Muscle layer of duodenum (tissue), 2 donors: Measurements from ENCODE around the gene RACK1.
A peak's percentile ranks its signal among the peaks of the same experiment; 100 is the strongest.
"Not testable (repeated sequence)": the region's sequence is repeated elsewhere in the genome, so short reads cannot be mapped to it uniquely, and the experiment has no call there.

ENCODE experiments used
- H3K27ac ChIP-seq: one replicate; pipeline ENCODE4 v1.7.0; 2013; ENCODE audit warnings: mild to moderate bottlenecking, low read length
- H3K27me3 ChIP-seq: one replicate; pipeline ENCODE4 v1.7.0; 2013; ENCODE audit warnings: low read depth, mild to moderate bottlenecking, control low read depth, low read length
- H3K36me3 ChIP-seq, 2 donors: one replicate each; pipeline ENCODE4 v1.7.0; 2013; ENCODE audit warnings: low read length in 2 of 2, control low read depth in 1 of 2, mild to moderate bottlenecking in 1 of 2; ENCODE audit not compliant: insufficient read depth in 2 of 2, control insufficient read depth in 1 of 2
- H3K4me1 ChIP-seq, 2 donors: one replicate each; pipeline ENCODE4 v1.7.0; 2013; ENCODE audit warnings: low read length in 2 of 2, mild to moderate bottlenecking in 2 of 2, control low read depth in 1 of 2, moderate library complexity in 1 of 2; ENCODE audit not compliant: insufficient read depth in 2 of 2, control insufficient read depth in 1 of 2
- H3K4me3 ChIP-seq, 2 donors: one replicate each; pipeline ENCODE4 v1.7.0; 2013; ENCODE audit warnings: low read length in 2 of 2, low read depth in 1 of 2, mild to moderate bottlenecking in 1 of 2
- H3K9me3 ChIP-seq, 2 donors: one replicate each; pipeline ENCODE4 v1.7.0; 2013; ENCODE audit warnings: low read length in 2 of 2, control low read depth in 1 of 2, mild to moderate bottlenecking in 1 of 2; ENCODE audit not compliant: control insufficient read depth in 1 of 2
- donor health status: healthy.

The RACK1 gene

GRCh38 chr5:181218795-181219124, 24.9 kb downstream of the RACK1 start:
- Histone ChIP-seq H3K4me1 (peaks cover 4 to 8% of the 10 kb centered on the region in 2 donors), H3K36me3 (no peaks in the 10 kb centered on the region), H3K27ac (no peak overlapping the region), H3K27me3 (no peaks in the 10 kb centered on the region), H3K9me3 (no peaks in the 10 kb centered on the region), H3K4me3 (peak overlapping the region in 1 of 2 donors; percentile 73)

- peaks cover 4 to 8% of the 10 kb centered on the region in 2 donors for H3K4me1 ChIP-seq
- peak overlapping the region; percentile 39 for H3K27ac ChIP-seq
- peak overlapping the region; percentile 70 to 73 for H3K4me3 ChIP-seq
- H3K36me3 ChIP-seq = no peaks in the 10 kb centered on the region
- no peaks in the 10 kb centered on the region for H3K27me3 ChIP-seq
- no peaks in the 10 kb centered on the region for H3K9me3 ChIP-seq
These were observed 26.0 kb downstream of the RACK1 start for GRCh38 chr5:181217803-181218062.

DNA sequence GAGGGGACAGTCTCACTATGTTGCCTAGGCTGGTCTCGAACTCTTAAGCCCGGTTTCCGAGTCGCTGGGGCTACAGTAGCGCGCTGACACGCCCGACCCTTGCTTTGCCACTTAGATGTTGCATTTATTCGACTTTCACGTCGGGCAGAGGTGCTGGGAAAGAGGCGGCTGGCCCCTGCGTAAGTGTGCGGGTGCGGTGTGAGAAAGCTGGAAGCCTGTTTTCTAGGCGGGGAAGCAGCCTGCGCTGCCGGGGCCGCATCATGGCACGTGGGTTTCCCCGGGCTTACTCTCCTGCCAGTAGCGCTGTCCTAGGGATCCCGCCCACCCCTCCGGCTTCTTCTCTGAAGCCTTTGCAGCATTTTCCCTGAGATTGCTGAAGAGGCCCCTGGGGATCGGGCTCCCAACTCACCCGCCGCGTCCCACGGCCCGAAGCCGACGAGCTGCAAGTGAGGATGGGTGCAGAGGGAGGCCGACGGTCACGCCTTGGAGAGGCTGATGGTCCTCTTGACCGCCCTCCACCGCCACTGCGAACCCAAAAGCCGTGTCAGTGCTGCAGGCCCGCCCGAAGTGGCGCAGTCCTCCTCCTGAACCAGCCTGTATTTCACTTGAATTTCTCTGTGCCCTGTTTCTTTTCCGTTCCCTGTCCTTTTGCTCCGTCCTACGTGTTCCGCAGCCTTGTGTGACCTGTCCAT, 26.4 kb downstream of the RACK1 start:
- H3K4me1 ChIP-seq = peaks cover 4 to 8% of the 10 kb centered on the region in 2 donors
- H3K9me3 ChIP-seq = no peaks in the 10 kb centered on the region
- no peaks in the 10 kb centered on the region for H3K36me3 ChIP-seq
- no peak overlapping the region for H3K27ac ChIP-seq
- peak overlapping the region; percentile 70 to 73 for H3K4me3 ChIP-seq
- no peaks in the 10 kb centered on the region for H3K27me3 ChIP-seq

DNA sequence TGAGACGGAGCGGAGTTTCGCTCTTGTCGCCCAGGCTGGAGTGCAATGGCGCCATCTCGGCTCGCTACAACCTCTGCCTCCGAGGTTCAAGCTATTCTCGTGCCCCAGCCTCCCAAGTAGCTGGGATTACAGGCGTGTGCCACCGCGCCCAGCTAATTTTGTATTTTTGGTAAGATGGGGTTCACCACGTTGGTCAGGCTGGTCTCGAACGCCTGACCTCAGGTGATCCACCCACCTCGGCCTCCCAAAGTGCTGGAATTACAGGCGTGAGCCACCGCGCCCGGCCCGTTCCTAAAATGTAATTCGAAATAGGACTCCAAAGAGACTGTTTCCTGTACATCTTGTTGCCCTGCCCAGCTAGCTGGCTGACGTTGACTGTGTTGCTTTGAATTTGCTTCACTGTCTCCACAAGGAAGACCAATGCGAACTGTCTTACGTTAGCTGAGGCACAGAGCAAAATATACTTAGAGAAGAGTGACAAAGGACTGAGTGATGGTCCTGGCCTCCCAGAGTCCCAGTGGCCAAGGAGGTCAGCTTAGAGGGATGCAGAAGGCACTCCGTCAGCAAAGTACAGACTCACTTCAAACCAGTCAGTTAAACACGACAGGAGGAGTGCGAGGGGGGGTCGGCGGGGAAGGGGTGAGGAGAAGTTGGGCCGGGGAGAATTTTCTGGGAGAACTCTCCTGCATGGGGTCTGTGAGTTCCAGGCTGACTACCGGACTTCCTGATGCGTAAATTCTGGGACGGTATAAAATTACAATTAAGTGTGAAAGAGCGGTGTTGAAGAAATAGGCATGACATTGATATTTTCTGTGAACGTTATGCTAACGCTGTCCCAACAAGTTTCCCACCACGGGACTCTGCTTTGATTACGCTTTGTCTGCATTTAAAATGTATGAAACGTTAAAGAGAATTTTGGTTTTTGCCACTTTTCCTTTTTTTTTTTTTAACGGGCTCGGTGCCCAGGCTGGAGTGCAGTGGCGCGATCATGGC, 27.4 kb downstream of the RACK1 start:
- peaks cover 4 to 8% of the 10 kb centered on the region in 2 donors for H3K4me1 ChIP-seq
- no peak overlapping the region for H3K27ac ChIP-seq
- H3K36me3 ChIP-seq = no peaks in the 10 kb centered on the region
- H3K9me3 ChIP-seq = no peaks in the 10 kb centered on the region
- peak overlapping the region; percentile 37 to 40 for H3K4me3 ChIP-seq
- no peaks in the 10 kb centered on the region for H3K27me3 ChIP-seq

DNA sequence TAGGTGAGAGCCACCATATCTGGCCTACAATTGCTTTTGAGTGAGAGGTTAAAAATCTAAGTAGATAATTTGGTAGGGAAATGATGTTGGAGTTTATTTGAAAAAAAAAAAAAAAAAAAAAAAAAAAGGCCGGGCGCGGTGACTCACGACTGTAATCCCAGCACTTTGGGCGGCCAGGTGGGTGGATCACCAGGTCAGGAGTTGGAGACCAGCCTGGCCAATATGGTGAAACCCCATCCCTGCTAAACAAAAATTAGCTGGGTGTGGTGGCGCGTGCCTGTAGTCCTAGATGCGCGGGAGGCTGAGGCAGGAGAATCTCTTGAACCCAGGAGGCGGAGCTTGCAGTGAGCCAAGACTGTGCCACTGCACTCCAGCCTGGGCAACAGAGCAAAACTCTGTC, 29.5 kb downstream of the RACK1 start:
- H3K27me3 ChIP-seq, H3K4me3 ChIP-seq, H3K27ac ChIP-seq, H3K4me1 ChIP-seq, H3K9me3 ChIP-seq, H3K36me3 ChIP-seq: not testable (repeated sequence)

GRCh38 chr5:181212934-181213333, 30.8 kb downstream of the RACK1 start:
- H3K27me3 ChIP-seq = no peaks in the 10 kb centered on the region
- H3K9me3 ChIP-seq = no peaks in the 10 kb centered on the region
- H3K36me3 ChIP-seq = no peaks in the 10 kb centered on the region
- no peak overlapping the region for H3K27ac ChIP-seq
- no peak overlapping the region for H3K4me3 ChIP-seq
- peaks cover 3 to 8% of the 10 kb centered on the region in 2 donors for H3K4me1 ChIP-seq

GRCh38 chr5:181212080-181212479, 31.6 kb downstream of the RACK1 start:
- Histone ChIP-seq H3K4me1 (peaks cover 0 to 8% of the 10 kb centered on the region in 2 donors), H3K27ac (no peak overlapping the region), H3K36me3 (no peaks in the 10 kb centered on the region), H3K4me3 (no peak overlapping the region), H3K9me3 (no peaks in the 10 kb centered on the region), H3K27me3 (no peaks in the 10 kb centered on the region)

DNA sequence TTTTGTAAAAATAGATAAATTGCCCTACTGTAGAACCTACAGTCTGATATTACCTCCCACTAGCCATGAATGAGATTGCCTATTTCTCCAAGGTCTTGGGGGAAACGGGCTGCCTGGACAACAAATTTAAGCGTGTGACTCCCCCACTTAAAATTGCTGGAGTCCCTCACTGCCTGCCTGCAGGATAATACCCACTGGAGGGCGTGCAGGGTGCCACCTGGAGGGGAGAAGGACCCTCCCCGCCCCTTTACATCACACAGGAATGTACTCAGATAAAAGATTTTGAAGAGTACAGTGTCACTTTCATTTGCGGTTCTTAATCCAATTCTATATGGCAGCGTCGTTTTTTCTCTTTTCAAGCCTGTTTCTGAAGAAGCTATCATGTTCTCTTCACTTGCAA, 32.5 kb downstream of the RACK1 start:
- H3K27ac ChIP-seq = no peak overlapping the region
- H3K36me3 ChIP-seq = no peaks in the 10 kb centered on the region
- no peaks in the 10 kb centered on the region for H3K27me3 ChIP-seq
- no peaks in the 10 kb centered on the region for H3K9me3 ChIP-seq
- no peak overlapping the region for H3K4me3 ChIP-seq
- H3K4me1 ChIP-seq = peaks cover 0 to 9% of the 10 kb centered on the region in 2 donors

DNA sequence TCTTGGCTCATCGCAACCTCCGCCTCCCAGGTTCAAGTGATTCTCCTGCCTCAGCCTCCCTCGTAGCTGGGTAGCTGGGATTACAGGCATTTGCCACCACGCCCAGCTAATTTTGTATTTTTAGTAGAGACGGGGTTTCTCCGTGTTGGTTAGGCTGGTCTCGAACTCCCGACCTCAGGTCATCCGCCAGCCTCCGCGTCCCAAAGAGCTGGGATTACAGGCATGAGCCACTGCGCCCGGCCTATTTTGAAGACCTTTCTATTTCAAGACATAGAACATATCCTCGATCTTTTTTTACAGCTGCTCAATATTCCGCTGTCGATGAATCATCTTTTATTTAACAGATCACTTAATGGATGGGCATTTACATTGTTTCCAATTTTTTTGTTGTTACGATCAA, 33.0 kb downstream of the RACK1 start:
- H3K4me1 ChIP-seq = peaks cover 0 to 11% of the 10 kb centered on the region in 2 donors
- not testable (repeated sequence) for H3K36me3 ChIP-seq, H3K9me3 ChIP-seq, H3K27ac ChIP-seq, H3K27me3 ChIP-seq, H3K4me3 ChIP-seq

DNA sequence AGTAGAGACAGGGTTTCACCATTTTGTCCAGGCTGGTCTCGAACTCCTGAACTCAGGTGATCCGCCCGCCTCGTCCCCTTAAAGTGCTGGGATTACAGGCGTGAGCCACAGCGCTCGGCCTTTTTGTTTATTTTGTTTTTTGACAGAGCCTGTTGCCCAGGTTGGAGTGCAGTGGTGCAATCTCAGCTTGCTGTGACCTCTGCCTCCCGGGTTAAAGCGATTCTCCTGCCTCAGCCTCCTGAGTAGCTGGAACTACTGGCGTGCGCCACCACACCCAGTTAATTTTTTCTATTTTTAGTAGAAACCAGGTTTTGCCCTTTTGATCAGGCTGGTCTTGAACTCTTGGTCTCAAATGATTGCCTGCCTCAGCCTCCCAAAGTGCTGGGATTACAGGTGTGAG, 33.6 kb downstream of the RACK1 start:
- not testable (repeated sequence) for H3K36me3 ChIP-seq, H3K9me3 ChIP-seq, H3K27ac ChIP-seq, H3K27me3 ChIP-seq, H3K4me3 ChIP-seq
- H3K4me1 ChIP-seq = peaks cover 0 to 17% of the 10 kb centered on the region in 2 donors

GRCh38 chr5:181209006-181209405, 34.7 kb downstream of the RACK1 start:
- not testable (repeated sequence) for H3K27me3 ChIP-seq, H3K36me3 ChIP-seq, H3K27ac ChIP-seq, H3K9me3 ChIP-seq, H3K4me3 ChIP-seq
- H3K4me1 ChIP-seq = peaks cover 0 to 28% of the 10 kb centered on the region in 2 donors

GRCh38 chr5:181207960-181208253, 35.8 kb downstream of the RACK1 start:
- peaks cover 0 to 32% of the 10 kb centered on the region in 2 donors for H3K4me1 ChIP-seq
- no peak overlapping the region for H3K4me3 ChIP-seq
- H3K27ac ChIP-seq = no peak overlapping the region
- H3K9me3 ChIP-seq = no peaks in the 10 kb centered on the region
- no peaks in the 10 kb centered on the region for H3K27me3 ChIP-seq
- no peaks in the 10 kb centered on the region for H3K36me3 ChIP-seq
